Activated effector memory CD4-positive, alpha-beta T cell treated with Interleukin-2 at 50 U/mL for 16 hours (primary cell): ENCODE measurements around the gene USP12.
"Not testable (repeated sequence)": the region's sequence is repeated elsewhere in the genome, so short reads cannot be mapped to it uniquely, and the experiment has no call there.

Experiments used
- DNase-seq: peaks from one replicate; pipeline ENCODE4 v3.0.0-alpha.2; 2020

USP12 gene

GRCh38 chr13:27171244-27171826 lies at the start of gene USP12:
Gene USP12 (minus strand): TSS chr13:27171811. CDS start chr13:27171639, 172 bp downstream.
- no peak for DNase-seq

DNA sequence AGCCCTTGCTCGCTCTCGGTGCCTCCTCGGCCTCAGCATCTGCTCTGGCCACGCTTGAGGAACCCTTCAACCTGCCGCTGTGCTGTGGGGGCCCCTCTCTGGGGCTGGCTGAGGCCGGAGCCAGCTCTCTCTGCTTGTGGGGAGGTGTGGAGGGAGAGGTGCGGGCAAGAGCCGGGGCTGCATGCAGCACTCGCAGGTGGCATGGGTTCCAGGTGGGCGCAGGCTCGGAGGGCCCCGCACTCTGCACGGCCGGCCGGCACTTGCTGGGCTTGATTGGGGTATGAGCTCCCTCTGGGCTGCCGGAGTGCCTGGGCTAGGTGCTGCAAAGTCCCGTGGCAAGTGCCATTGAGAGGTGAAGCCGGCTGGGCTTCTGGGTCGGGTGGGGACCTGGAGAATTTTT lies 48.0 kb upstream of the USP12 start:
- DNase-seq: no peak

- not testable (repeated sequence) for DNase-seq
Observed at GRCh38 chr13:27218861-27219260, 47.2 kb upstream of the USP12 start.

DNA sequence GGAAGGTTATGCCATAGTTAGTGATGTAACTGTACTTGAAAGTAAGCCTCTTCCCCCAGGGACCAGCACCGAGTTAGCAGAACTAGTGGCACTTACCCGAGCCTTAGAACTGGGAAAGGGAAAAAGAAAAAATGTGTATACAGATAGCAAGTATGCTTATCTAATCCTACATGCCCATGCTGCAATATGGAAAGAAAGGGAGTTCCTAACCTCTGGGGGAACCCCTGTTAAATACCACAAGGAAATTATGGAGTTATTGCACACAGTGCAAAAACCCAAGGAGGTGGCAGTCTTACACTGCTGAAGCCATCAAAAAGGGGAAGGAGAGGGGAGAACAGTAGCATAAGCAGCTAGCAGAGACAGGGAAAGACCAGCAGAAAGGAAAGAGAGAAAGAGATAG lies 46.2 kb upstream of the USP12 start:
- not testable (repeated sequence) for DNase-seq

GRCh38 chr13:27213386-27213785 lies 41.8 kb upstream of the USP12 start:
- DNase-seq: not testable (repeated sequence)

DNA sequence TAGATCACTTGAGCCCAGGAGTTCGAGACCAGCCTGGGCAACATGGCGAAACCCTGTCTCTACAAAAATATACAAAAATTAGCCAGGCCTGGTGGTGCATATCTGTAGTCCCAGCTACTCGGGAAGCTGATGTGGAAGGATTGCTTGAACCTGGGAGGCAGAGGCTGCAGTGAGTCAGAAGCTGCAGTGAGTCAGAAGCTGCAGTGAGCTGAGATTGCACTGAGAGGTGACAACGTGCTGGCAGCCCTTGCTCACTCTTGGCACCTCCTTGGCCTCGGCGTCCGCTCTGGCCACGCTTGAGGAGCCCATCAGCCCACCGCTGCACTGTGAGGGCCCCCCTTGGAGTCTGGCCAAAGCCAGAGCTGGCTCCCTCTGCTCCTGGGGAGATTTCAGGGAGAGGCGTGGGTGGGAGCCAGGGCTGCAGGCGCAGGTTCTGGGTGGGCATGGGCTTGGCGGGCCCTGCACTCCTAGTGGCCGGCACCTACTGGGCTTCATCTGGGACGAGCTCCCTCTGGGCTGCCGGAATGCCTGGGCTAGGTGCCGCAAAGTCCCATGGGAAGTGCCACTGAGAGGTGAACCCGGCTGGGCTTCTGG lies 40.3 kb upstream of the USP12 start:
- DNase-seq: no peak

- no peak for DNase-seq
Observed at GRCh38 chr13:27211271-27211670, 39.7 kb upstream of the USP12 start.

DNA sequence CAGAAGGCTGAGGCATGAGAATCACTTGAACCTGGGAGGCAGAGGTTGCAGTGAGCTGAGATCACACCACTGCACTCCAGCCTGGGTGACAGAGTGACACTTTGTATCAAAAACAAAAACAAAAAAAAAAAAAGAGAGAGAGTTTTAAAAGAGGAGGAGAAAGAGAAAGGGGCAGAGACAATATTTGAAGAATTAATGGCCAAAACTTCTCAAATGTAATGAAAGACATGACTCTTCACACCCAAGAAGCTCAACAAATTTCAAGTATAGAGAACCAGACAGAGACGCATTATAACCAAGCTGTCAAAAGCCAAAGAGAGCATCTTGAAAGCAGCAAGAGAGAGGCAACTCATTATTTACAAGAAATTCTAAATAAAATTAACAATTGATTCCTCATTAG lies 36.9 kb upstream of the USP12 start:
- DNase-seq: no peak

DNA sequence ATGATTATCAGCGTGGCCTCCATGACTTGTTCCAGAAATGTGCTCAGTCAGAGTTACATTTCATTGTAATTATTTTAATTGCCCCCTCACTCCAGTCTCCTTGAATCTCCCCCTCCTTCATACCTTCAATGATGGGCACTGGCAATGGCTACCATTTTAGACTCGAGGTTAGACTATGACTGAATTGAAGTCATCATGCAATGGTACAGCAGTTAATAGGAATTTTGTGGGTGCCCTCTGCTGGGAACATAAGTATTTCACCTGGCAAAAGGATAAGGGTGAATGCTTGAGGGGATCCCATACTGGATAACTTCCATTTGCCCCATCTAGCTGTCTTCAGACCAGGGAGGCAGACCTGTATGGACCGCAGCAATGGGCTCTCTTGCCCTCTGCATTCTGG lies 32.2 kb upstream of the USP12 start:
- no peak for DNase-seq

DNA sequence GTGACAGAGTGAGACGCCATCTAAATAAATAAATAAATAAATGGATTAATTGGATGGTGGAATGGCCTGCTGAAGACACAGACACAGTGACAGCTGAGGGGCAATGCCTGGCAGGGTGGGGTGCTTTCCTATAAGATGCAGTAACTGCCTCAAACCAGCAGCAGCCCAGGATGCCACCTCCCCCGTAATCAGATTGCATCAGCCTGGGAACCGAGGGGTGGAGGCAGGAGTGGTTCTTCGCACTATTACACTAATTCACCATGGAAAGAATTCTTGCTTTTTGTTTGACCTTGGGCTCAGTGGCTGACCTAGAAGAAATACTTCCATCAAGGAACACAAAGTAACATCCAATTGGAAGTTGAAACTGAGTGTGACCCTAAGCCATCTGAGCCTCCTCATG lies 31.6 kb upstream of the USP12 start:
- no peak for DNase-seq

DNA sequence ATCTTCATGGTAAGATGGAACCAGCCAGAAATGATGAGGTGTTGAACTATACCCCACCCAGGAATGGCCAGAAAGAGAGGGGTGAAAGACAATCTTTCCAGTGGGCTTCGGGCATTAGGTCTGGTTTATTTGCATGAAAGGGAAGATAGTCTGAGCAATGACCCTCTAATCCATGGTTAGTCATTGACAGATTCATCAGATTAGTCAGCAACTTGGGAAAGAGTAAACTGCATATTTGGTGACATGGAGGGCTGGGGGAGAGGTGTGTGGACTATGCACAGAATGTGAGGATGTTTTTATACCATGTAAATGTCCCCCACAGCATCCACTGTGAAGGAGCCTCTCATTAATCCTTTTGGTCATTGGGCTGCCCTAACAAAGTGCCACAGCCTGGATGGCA lies 30.1 kb upstream of the USP12 start:
- DNase-seq: no peak

- DNase-seq: no peak
Observed at GRCh38 chr13:27200413-27201070, 28.9 kb upstream of the USP12 start.

GRCh38 chr13:27199696-27200095 lies 28.1 kb upstream of the USP12 start:
- no peak for DNase-seq

- DNase-seq: no peak
Observed at GRCh38 chr13:27199211-27199610, 27.6 kb upstream of the USP12 start.

- DNase-seq: no peak
Observed at GRCh38 chr13:27194895-27195764, 23.5 kb upstream of the USP12 start.

DNA sequence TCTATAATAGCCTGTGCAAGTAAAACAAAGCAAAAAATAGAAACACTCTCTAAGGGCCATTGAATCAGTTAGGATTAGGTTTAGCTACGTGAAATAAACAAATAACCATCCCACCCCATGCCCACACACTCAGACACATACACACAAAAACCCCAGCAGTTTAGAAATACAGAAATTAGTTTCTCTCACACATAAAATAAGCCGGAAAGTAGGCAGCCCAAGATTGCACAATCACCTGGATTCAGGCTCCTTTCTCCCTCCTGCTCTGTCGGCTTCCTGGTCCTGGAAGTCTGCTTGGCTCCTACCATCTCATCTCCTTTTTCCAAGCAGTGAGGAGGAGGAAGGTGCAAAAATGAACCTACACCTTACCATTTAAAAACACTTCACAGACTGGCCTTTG lies 22.6 kb upstream of the USP12 start:
- DNase-seq: no peak

DNA sequence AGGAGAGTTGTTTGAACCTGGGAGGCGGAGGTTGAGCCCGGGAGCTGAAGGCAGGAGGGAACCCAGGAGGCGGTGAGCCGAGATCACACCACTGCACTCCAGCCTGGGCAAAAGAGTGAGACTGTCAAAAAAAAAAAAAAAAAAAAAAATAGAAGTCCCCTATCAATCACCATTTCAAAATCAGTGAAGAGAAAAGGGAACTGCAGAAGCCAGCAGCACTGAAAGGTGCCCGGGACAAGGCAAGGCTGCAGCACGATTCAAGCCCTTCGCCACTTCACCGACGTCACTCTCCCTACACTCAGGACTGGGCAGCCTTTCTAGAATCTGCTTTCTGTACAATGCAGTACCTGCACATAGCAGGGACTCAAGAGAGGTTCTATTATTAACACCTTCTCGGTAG lies 21.9 kb upstream of the USP12 start:
- DNase-seq: no peak

GRCh38 chr13:27192973-27193372 lies 21.4 kb upstream of the USP12 start:
- no peak for DNase-seq

DNA sequence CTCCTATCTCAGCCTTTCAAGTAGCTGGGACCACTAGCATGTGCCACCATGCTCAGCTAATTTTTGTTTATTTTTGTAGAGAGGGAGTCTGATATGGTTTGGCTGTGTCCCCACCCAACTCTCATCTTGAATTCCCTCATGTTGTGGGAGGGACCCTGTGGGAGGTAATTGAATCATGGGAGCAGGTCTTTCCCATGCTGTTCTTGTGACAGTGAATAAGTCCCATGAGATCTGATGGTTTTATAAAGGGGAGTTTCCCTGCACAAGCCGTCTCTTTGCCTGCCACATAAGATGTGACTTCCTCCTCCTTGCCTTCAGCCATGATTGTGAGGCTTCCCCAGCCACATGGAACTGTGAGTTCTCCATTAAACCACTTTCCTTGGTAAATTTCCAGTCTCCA lies 20.8 kb upstream of the USP12 start:
- not testable (repeated sequence) for DNase-seq

- no peak for DNase-seq
Observed at GRCh38 chr13:27189192-27189591, 17.6 kb upstream of the USP12 start.

DNA sequence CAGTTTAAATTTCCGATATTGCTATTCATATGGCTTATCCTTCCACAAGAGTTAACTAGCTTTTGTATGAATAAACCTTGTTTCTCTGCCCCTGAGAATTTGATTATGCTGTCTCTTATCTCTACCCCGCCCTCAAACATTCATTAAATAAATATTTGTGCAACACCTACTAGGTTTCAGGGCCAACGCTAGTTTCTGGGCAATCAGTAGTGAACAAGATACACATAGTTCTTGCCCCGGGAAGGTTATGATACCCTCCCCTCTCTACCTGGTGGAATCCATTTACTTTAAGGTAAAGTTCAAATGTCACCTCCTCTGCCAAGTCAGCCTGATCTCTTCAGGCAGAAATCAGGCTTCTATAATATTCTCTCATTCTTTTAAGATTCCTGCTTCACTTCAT lies 16.6 kb upstream of the USP12 start:
- DNase-seq: no peak

DNA sequence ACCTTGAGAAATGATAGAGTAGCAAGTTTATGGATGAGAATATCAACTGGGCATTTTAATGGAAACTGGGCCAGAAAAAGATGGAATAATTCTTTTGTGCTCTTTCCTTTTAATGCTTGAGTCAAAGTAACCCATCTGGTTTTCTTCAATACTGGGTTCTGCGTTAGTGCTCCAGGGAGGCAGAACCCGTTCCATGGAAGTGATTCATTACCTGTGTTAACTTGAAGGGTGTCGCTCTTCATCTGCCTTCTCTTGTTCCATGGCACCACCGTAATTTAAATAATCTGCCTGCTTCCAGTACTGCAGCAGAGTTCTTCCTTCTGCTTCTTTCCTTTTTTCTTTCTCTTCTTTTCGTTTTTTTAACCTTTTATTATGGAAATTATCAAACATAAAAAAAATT lies 14.7 kb upstream of the USP12 start:
- no peak for DNase-seq

- no peak for DNase-seq
Observed at GRCh38 chr13:27183561-27184147, 12.0 kb upstream of the USP12 start.
